Fibroblast of lung (primary cell): ENCODE results near the gene CCL25. TPM values are rescaled to one million over a fixed set of nuclear protein-coding genes. Genes with fewer than 3 reads are reported as not detected.
A peak's percentile ranks its signal among the peaks of the same experiment; 100 is the strongest.

Source experiments
- DNase-seq, 2 donors: peaks; one replicate each; pipeline versions ENCODE4 v3.0.0 to v3.0.0-alpha.2; 2010; ENCODE audit warnings: low read depth in 2 of 2
- H2AFZ ChIP-seq: 2 replicates; pipeline ENCODE4 v1.5.1; 2012; ENCODE audit warnings: low read length, control low read depth, inconsistent platforms
- H3K27ac ChIP-seq: 2 replicates; pipeline ENCODE4 v1.5.1; 2011; ENCODE audit warnings: low read length, control low read depth; ENCODE audit not compliant: insufficient read depth
- H3K27me3 ChIP-seq: 2 replicates; pipeline ENCODE4 v1.5.1; 2011; ENCODE audit warnings: mild to moderate bottlenecking, low read length; ENCODE audit not compliant: control insufficient read depth, insufficient read depth
- H3K36me3 ChIP-seq: 2 replicates; pipeline ENCODE4 v1.5.1; 2011; ENCODE audit warnings: low read length; ENCODE audit not compliant: control insufficient read depth, insufficient read depth
- H3K4me1 ChIP-seq: 2 replicates; pipeline ENCODE4 v1.5.1; 2011; ENCODE audit warnings: low read length; ENCODE audit not compliant: control insufficient read depth, insufficient read depth; ENCODE audit errors: extremely low read depth
- H3K4me2 ChIP-seq: 2 replicates; pipeline ENCODE4 v1.5.1; 2011; ENCODE audit warnings: low read length, control low read depth; ENCODE audit not compliant: insufficient read depth; ENCODE audit errors: extremely low read depth
- H3K4me3 ChIP-seq, 4 experiments: fragments of 200-600 bp in 1 of 4; sonication (generic) in 1 of 4; replicated peaks in 1 of 4; 2 replicates each; pipeline ENCODE4 v1.5.1; 2011 to 2016; ENCODE audit warnings: low read length in 4 of 4, low read depth in 3 of 4, mild to moderate bottlenecking in 3 of 4, control low read depth in 2 of 4, inconsistent platforms in 1 of 4, mixed read lengths in 1 of 4; ENCODE audit not compliant: insufficient read depth in 1 of 4; ENCODE audit errors: control extremely low read depth in 1 of 4
- H3K79me2 ChIP-seq: 2 replicates; pipeline ENCODE4 v1.5.1; 2012; ENCODE audit warnings: mild to moderate bottlenecking, low read length, inconsistent platforms; ENCODE audit not compliant: control insufficient read depth, insufficient read depth
- H3K9ac ChIP-seq: 2 replicates; pipeline ENCODE4 v1.5.1; 2011; ENCODE audit warnings: mild to moderate bottlenecking, low read length, control low read depth; ENCODE audit not compliant: insufficient read depth
- H3K9me3 ChIP-seq: 2 replicates; pipeline ENCODE4 v1.5.1; 2012; ENCODE audit warnings: low read depth, low read length; ENCODE audit not compliant: control insufficient read depth, insufficient read depth
- H4K20me1 ChIP-seq: 2 replicates; pipeline ENCODE4 v1.5.1; 2011; ENCODE audit warnings: low read length; ENCODE audit not compliant: control insufficient read depth, insufficient read depth; ENCODE audit errors: extremely low read depth
- EZH2 ChIP-seq: IDR thresholded peaks from 2 replicates; pipeline ENCODE4 v1.5.1; 2012; ENCODE audit warnings: low read length, control low read depth, mild to moderate bottlenecking; ENCODE audit errors: missing control alignments
- polyA plus RNA-seq, 2 donors: library from polyadenylated mRNA; depleted of rRNA in 1 of 2; stranded (reverse) in 1 of 2; unstranded in 1 of 2; fragments of >200 nt; gene quantifications; 2 replicates each; pipeline ENCODE4 v1.2.1, GENCODE V29; 2011 to 2012; ENCODE audit warnings: missing spikeins in 1 of 2
- total RNA-seq: library from RNA; depleted of rRNA; stranded (reverse); fragments of >200 nt; gene quantifications from 2 replicates; pipeline ENCODE4 v1.2.1, GENCODE V29; 2014
- TF ChIP-seq, protein P1 (sequence below), 2 donors: IDR thresholded peaks in 1 of 2; conservative IDR thresholded peaks in 1 of 2; 1 replicate in 1 of 2; 2 replicates in 1 of 2; pipeline ENCODE4 v1.5.1; 2011 to 2012; ENCODE audit warnings: low read length in 2 of 2, control low read depth in 1 of 2, inconsistent platforms in 1 of 2, low read depth in 1 of 2, mild to moderate bottlenecking in 1 of 2

Gene CCL25
- total and polyA plus RNA-seq, 2 donors (not counting 1 experiment from before 2014, with no cell fraction given), result not detected

GRCh38 chr19:8005534-8006256, 46.9 kb upstream of the CCL25 start, which contains the start of gene ELAVL1:
TSS of gene ELAVL1 (minus strand) at chr19:8005641. CDS start at chr19:7991815, 13,826 bp downstream.
- Histone ChIP-seq H3K4me2 (peak within 1 kb of the TSS; percentile 100), H3K9ac (peak within 1 kb of the TSS; percentile 96), H3K4me1 (peaks cover 14% of the 10 kb centered on the region), H3K4me3 (peak within 1 kb of the TSS; percentile 86 to 95 (median 91)), H3K36me3 (no peaks in the 10 kb centered on the region), H4K20me1 (no peaks in the 10 kb centered on the region), H2AFZ (peak within 1 kb of the TSS; percentile 91), H3K27ac (peak within 1 kb of the TSS; percentile 89), H3K9me3 (no peaks in the 10 kb centered on the region), H3K27me3 (no peaks in the 10 kb centered on the region), H3K79me2 (peaks cover 44% of the 10 kb centered on the region)
- no peak for TF ChIP-seq EZH2
- TF ChIP-seq, protein P1, sequence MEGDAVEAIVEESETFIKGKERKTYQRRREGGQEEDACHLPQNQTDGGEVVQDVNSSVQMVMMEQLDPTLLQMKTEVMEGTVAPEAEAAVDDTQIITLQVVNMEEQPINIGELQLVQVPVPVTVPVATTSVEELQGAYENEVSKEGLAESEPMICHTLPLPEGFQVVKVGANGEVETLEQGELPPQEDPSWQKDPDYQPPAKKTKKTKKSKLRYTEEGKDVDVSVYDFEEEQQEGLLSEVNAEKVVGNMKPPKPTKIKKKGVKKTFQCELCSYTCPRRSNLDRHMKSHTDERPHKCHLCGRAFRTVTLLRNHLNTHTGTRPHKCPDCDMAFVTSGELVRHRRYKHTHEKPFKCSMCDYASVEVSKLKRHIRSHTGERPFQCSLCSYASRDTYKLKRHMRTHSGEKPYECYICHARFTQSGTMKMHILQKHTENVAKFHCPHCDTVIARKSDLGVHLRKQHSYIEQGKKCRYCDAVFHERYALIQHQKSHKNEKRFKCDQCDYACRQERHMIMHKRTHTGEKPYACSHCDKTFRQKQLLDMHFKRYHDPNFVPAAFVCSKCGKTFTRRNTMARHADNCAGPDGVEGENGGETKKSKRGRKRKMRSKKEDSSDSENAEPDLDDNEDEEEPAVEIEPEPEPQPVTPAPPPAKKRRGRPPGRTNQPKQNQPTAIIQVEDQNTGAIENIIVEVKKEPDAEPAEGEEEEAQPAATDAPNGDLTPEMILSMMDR (conservative IDR thresholded peaks at IDR 0.05 in 1 of 2, IDR thresholded peaks at IDR 0.05 in 1 of 2; ENCODE audit: low read depth in 1 of 2, low read length in 2 of 2), result no peak
- peak; percentile 85 to 89 for DNase-seq

GRCh38 chr19:8017808-8018207, 34.8 kb upstream of the CCL25 start:
- Histone ChIP-seq H3K79me2 (no peaks in the 10 kb centered on the region), H2AFZ (no peak overlapping the region), H3K9ac (no peak overlapping the region), H3K36me3 (no peaks in the 10 kb centered on the region), H3K4me2 (no peak overlapping the region), H3K4me3 (no peak overlapping the region), H3K9me3 (no peaks in the 10 kb centered on the region), H4K20me1 (no peaks in the 10 kb centered on the region), H3K27me3 (no peaks in the 10 kb centered on the region), H3K27ac (no peak overlapping the region), H3K4me1 (no peaks in the 10 kb centered on the region)
- no peak for TF ChIP-seq EZH2
- TF ChIP-seq, protein P1 (conservative IDR thresholded peaks at IDR 0.05 in 1 of 2, IDR thresholded peaks at IDR 0.05 in 1 of 2; ENCODE audit: low read depth in 1 of 2, low read length in 2 of 2), result no peak
- no peak for DNase-seq

- Histone ChIP-seq H3K9me3 (no peaks in the 10 kb centered on the region), H3K4me3 (no peak overlapping the region), H3K27me3 (no peaks in the 10 kb centered on the region), H2AFZ (no peak overlapping the region), H3K27ac (no peak overlapping the region), H3K36me3 (no peaks in the 10 kb centered on the region), H3K4me2 (no peak overlapping the region), H4K20me1 (no peaks in the 10 kb centered on the region), H3K4me1 (no peaks in the 10 kb centered on the region), H3K79me2 (no peaks in the 10 kb centered on the region), H3K9ac (no peak overlapping the region)
- TF ChIP-seq, protein P1 (conservative IDR thresholded peaks at IDR 0.05 in 1 of 2, IDR thresholded peaks at IDR 0.05 in 1 of 2; ENCODE audit: low read depth in 1 of 2, low read length in 2 of 2), result no peak
- no peak for TF ChIP-seq EZH2
- DNase-seq, result no peak
Observed at GRCh38 chr19:8020681-8021080, 31.9 kb upstream of the CCL25 start.
